Stimulated activated CD8-positive, alpha-beta memory T cell treated with anti-CD3 and anti-CD28 coated beads, Interleukin-7, amount 100 ng/mL, for 48 hours (primary cell): ENCODE data around the gene SCAMP1.
"Not testable (repeated sequence)": the region's sequence is repeated elsewhere in the genome, so short reads cannot be mapped to it uniquely, and the experiment has no call there.

ENCODE experiments used
- DNase-seq, 2 donors: peaks; one replicate each; pipeline ENCODE4 v3.0.0-alpha.2; 2020; ENCODE audit warnings: low read depth in 1 of 2; ENCODE audit errors: extremely low read depth in 1 of 2

SCAMP1 gene

GRCh38 chr5:78419396-78419795 lies 59.0 kb downstream of the SCAMP1 start:
- no peak for DNase-seq

GRCh38 chr5:78420548-78420947 lies 60.1 kb downstream of the SCAMP1 start:
- DNase-seq: no peak

GRCh38 chr5:78424665-78425064 lies 64.2 kb downstream of the SCAMP1 start:
- no peak for DNase-seq

GRCh38 chr5:78429332-78429980 lies 69.0 kb downstream of the SCAMP1 start:
- DNase-seq: no peak

GRCh38 chr5:78430866-78431265 lies 70.4 kb downstream of the SCAMP1 start:
- no peak for DNase-seq

- no peak for DNase-seq
Observed at GRCh38 chr5:78433972-78434371, 73.6 kb downstream of the SCAMP1 start.

- no peak for DNase-seq
Observed at GRCh38 chr5:78447775-78448424, 87.5 kb downstream of the SCAMP1 start.

GRCh38 chr5:78449103-78449502 lies 88.7 kb downstream of the SCAMP1 start:
- no peak for DNase-seq

- not testable (repeated sequence) for DNase-seq
Observed at GRCh38 chr5:78457507-78457906, 97.1 kb downstream of the SCAMP1 start.

GRCh38 chr5:78458843-78459242 lies 98.4 kb downstream of the SCAMP1 start:
- no peak for DNase-seq

GRCh38 chr5:78467140-78467539 lies 106.7 kb downstream of the SCAMP1 start:
- no peak for DNase-seq

GRCh38 chr5:78467752-78468357 lies 107.4 kb downstream of the SCAMP1 start:
- no peak for DNase-seq

- no peak for DNase-seq
Observed at GRCh38 chr5:78471896-78472295, 111.5 kb downstream of the SCAMP1 start.

GRCh38 chr5:78472469-78473106 lies 112.2 kb downstream of the SCAMP1 start:
- DNase-seq: no peak

- DNase-seq: no peak
Observed at GRCh38 chr5:78473751-78474150, 113.3 kb downstream of the SCAMP1 start.

- DNase-seq: no peak
Observed at GRCh38 chr5:78475370-78475769, 115.0 kb downstream of the SCAMP1 start.

- no peak for DNase-seq
Observed at GRCh38 chr5:78476795-78477194, 116.4 kb downstream of the SCAMP1 start.

- no peak for DNase-seq
Observed at GRCh38 chr5:78482948-78483347, 122.5 kb downstream of the SCAMP1 start.

- no peak for DNase-seq
Observed at GRCh38 chr5:78483809-78484521, 123.5 kb downstream of the SCAMP1 start.

- DNase-seq: no peak
Observed at GRCh38 chr5:78486218-78486617, 125.8 kb downstream of the SCAMP1 start.

GRCh38 chr5:78487846-78488245 lies 127.4 kb downstream of the SCAMP1 start:
- no peak for DNase-seq
